Upper lobe of right lung (tissue), 1 donor: Measurements from ENCODE around the gene ZNF281. TPM values are rescaled to one million over a fixed set of nuclear protein-coding genes. Genes with fewer than 3 reads are reported as not detected.
A peak's percentile ranks its signal among the peaks of the same experiment; 100 is the strongest.
"Not testable (repeated sequence)": the region's sequence is repeated elsewhere in the genome, so short reads cannot be mapped to it uniquely, and the experiment has no call there.

Source experiments
- ATAC-seq: fragments of 200-7000 bp; cut with Tn5 transposase; one replicate; pipeline ENCODE4 v1.9.1; 2020; ENCODE audit warnings: mild to moderate bottlenecking, moderate library complexity
- DNase-seq: peaks from one replicate; pipeline ENCODE4 v3.0.0-alpha.2; 2020
- H3K27ac ChIP-seq: fragments of 200-600 bp; one replicate; pipeline ENCODE4 v1.8.0; 2022
- H3K27me3 ChIP-seq: fragments of 200-600 bp; one replicate; pipeline ENCODE4 v1.8.0; 2022; ENCODE audit warnings: mild to moderate bottlenecking
- H3K36me3 ChIP-seq: fragments of 200-600 bp; one replicate; pipeline ENCODE4 v1.8.0; 2022
- H3K4me1 ChIP-seq: fragments of 200-600 bp; one replicate; pipeline ENCODE4 v1.8.0; 2022
- H3K4me3 ChIP-seq: fragments of 200-600 bp; one replicate; pipeline ENCODE4 v1.8.0; 2022; ENCODE audit warnings: mild to moderate bottlenecking
- H3K9me3 ChIP-seq: fragments of 200-600 bp; one replicate; pipeline ENCODE4 v1.8.0; 2022
- intact Hi-C: fragments of 100-400 bp; cut with DNase I; formaldehyde crosslinking; loops from one replicate; pipeline ENCODE4 v1.11.0; 2022
- total RNA-seq: library from RNA; stranded (reverse); fragmentation: NEBNext Ultra II Directional; extraction: Animal tissue kit (Norgen Biotek cat#: 25700); gene quantifications from one replicate; pipeline ENCODE4 v1.2.1, GENCODE V29; 2021
- TF ChIP-seq, protein P1 (sequence below): fragments of 200-600 bp; IDR thresholded peaks from one replicate; pipeline ENCODE4 v1.8.0; 2022; ENCODE audit warnings: antibody characterized with exemption
- donor health status: DM: no; HTN: yes; CAD: no; lungs with severe emphysema.

Gene ZNF281
- total RNA-seq, 1 donor from 2014 or later = 19.5 TPM

DNA sequence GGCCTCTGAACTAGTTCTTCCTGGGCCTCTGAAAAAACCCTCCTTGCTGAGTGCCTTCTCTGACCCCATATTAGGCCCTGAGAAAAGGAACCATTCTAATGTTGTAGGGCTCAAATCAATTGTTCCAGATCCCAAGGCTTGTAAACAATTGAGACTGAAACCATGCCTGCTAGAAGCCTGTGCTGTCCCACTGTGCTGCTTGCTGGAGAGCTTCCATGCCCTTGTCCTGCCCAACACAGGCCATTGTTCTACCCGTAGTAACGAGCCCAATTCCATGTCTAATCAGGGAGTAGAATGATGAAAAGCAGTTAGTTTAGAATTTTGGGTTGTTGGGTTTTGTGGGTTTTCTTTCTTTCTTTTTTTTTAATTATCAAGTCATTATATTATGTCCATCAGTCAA lies 47.4 kb downstream of the ZNF281 start:
- H3K36me3 ChIP-seq = no peaks in the 10 kb centered on the region
- H3K4me1 ChIP-seq = no peaks in the 10 kb centered on the region
- H3K27ac ChIP-seq = no peak overlapping the region
- no peaks in the 10 kb centered on the region for H3K27me3 ChIP-seq
- no peaks in the 10 kb centered on the region for H3K9me3 ChIP-seq
- no peak for ATAC-seq
- TF ChIP-seq, protein P1, sequence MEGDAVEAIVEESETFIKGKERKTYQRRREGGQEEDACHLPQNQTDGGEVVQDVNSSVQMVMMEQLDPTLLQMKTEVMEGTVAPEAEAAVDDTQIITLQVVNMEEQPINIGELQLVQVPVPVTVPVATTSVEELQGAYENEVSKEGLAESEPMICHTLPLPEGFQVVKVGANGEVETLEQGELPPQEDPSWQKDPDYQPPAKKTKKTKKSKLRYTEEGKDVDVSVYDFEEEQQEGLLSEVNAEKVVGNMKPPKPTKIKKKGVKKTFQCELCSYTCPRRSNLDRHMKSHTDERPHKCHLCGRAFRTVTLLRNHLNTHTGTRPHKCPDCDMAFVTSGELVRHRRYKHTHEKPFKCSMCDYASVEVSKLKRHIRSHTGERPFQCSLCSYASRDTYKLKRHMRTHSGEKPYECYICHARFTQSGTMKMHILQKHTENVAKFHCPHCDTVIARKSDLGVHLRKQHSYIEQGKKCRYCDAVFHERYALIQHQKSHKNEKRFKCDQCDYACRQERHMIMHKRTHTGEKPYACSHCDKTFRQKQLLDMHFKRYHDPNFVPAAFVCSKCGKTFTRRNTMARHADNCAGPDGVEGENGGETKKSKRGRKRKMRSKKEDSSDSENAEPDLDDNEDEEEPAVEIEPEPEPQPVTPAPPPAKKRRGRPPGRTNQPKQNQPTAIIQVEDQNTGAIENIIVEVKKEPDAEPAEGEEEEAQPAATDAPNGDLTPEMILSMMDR = no peak
- H3K4me3 ChIP-seq = no peak overlapping the region
- DNase-seq = no peak
- intact Hi-C loops = no loop called here

DNA sequence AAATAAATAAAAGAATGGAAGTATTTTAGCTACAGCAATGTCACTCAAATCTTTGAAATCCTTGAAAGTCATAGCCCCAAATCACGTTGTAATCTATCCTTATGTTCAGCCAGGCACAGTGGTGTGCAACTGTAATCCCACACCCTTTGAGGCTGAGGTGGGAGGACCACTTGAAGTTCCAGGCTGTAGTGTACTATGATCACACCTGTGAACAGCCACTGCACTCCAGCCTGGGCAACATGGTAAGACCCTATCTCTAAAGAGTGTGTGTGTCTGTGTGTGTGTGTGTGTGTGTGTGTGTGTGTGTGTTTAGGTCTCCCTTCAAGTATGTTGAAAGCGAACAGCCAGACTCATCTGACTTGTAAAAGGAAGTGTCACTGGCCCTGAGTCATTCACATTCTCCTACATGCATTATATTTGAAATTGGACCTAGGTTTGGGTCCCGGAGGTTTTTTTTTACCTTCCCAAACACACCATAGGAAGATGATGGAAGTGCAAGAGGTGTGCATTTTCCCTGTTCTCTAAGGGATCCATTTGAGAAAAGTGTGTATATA lies 50.1 kb downstream of the ZNF281 start:
- intact Hi-C loops = no loop called here
- Histone ChIP-seq H3K27me3 (no peaks in the 10 kb centered on the region), H3K4me1 (no peaks in the 10 kb centered on the region), H3K9me3 (no peaks in the 10 kb centered on the region), H3K27ac (no peak overlapping the region), H3K4me3 (no peak overlapping the region), H3K36me3 (no peaks in the 10 kb centered on the region)
- TF ChIP-seq, protein P1 = no peak
- ATAC-seq = peak; percentile 69
- DNase-seq = no peak

DNA sequence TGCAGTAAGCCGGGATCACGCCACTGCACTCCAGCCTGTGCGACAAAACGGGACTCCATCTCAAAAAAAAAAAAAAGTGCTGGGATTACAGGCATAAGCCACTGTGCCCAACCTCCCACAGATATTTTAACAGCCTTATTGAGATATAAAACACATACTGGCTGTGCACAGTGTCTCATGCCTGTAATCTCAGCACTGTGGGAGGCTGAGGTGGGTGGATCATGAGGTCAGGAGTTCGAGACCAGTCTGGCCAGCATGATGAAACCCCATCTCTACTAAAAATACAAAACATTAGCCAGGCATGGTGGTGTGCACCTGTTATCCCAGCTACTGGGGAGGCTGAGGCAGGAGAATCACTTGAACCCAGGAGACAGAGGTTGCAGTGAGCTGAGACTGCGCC lies 51.9 kb downstream of the ZNF281 start:
- H3K27ac ChIP-seq, DNase-seq, H3K36me3 ChIP-seq, H3K9me3 ChIP-seq, ATAC-seq, H3K4me3 ChIP-seq, H3K27me3 ChIP-seq, H3K4me1 ChIP-seq, intact Hi-C loops: not testable (repeated sequence)

DNA sequence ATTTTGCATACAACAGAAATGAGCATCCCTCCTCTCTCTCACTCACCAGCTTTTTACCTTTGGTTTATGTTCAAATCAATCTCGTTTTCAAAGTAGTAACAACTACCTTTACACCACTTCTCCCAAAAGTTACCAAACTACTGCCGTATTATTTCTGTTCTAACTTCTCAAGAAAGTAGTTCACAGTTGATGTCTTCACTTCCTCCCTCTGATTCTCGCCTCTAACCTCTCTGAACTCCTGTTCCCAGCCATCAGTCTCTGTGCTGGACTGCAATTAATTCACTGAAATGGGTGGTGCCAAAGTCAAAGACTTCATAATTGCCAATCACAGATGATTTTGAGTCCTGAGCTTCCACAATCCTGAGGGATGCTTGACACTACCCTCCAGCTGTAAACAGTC lies 54.0 kb downstream of the ZNF281 start:
- TF ChIP-seq, protein P1 = no peak
- Histone ChIP-seq H3K27ac (no peak overlapping the region), H3K4me3 (no peak overlapping the region), H3K27me3 (no peaks in the 10 kb centered on the region), H3K4me1 (no peaks in the 10 kb centered on the region), H3K9me3 (no peaks in the 10 kb centered on the region), H3K36me3 (no peaks in the 10 kb centered on the region)
- no peak for DNase-seq
- intact Hi-C loops = no loop called here
- peak; percentile 54 for ATAC-seq

Other genes starting within 250 kb of the ZNF281 start
- gene KIF14, start 210.7 kb upstream of the ZNF281 start, total RNA-seq = 0.23 TPM